KMS-11 (cell line): ENCODE measurements around the gene CTNNA3.

Experiments
- H2AFZ ChIP-seq: fragments of 200-600 bp; sonication (generic); 2 replicates; pipeline ENCODE4 v1.6.1; 2016; ENCODE audit warnings: antibody characterized with exemption, mixed run types, low read depth
- H3K27ac ChIP-seq: fragments of 200-600 bp; sonication (generic); 2 replicates; pipeline ENCODE4 v1.6.1; 2016; ENCODE audit warnings: mild to moderate bottlenecking, mixed run types
- H3K27me3 ChIP-seq: fragments of 200-600 bp; sonication (generic); 2 replicates; pipeline ENCODE4 v1.6.1; 2017; ENCODE audit warnings: mild to moderate bottlenecking, low read depth, mixed run types, moderate library complexity; ENCODE audit not compliant: insufficient read depth
- H3K36me3 ChIP-seq: fragments of 200-600 bp; sonication (generic); 2 replicates; pipeline ENCODE4 v1.6.1; 2017; ENCODE audit warnings: mild to moderate bottlenecking, mixed run types; ENCODE audit not compliant: insufficient read depth
- H3K4me1 ChIP-seq: fragments of 200-600 bp; sonication (generic); 2 replicates; pipeline ENCODE4 v1.6.1; 2016; ENCODE audit warnings: mild to moderate bottlenecking, low read depth, mixed run types; ENCODE audit not compliant: poor library complexity, severe bottlenecking
- H3K4me2 ChIP-seq: fragments of 200-600 bp; sonication (generic); 2 replicates; pipeline ENCODE4 v1.7.0; 2016; ENCODE audit warnings: mild to moderate bottlenecking, mixed run types
- H3K4me3 ChIP-seq: fragments of 200-600 bp; sonication (generic); IDR thresholded peaks from 2 replicates; pipeline ENCODE4 v1.6.1; 2017; ENCODE audit warnings: low read depth, low read length, mixed read lengths; ENCODE audit not compliant: insufficient read depth
- H3K79me2 ChIP-seq: fragments of 200-600 bp; sonication (generic); 2 replicates; pipeline ENCODE4 v1.6.1; 2016; ENCODE audit warnings: low read depth, mixed run types; ENCODE audit not compliant: insufficient read depth
- H3K9ac ChIP-seq: fragments of 200-600 bp; sonication (generic); 2 replicates; pipeline ENCODE4 v1.6.1; 2016; ENCODE audit warnings: mild to moderate bottlenecking, mixed run types
- H4K20me1 ChIP-seq: fragments of 200-600 bp; sonication (generic); 2 replicates; pipeline ENCODE4 v1.6.1; 2016; ENCODE audit warnings: mild to moderate bottlenecking, mixed run types; ENCODE audit not compliant: insufficient read depth
- CTCF ChIP-seq: fragments of 200-600 bp; sonication (generic); conservative IDR thresholded peaks from 2 replicates; pipeline ENCODE4 v1.6.1; 2017; ENCODE audit warnings: low read depth, mild to moderate bottlenecking, antibody characterized with exemption, low read length, moderate library complexity, mixed read lengths

The CTNNA3 gene

GRCh38 chr10:66535439-66535838, 1160.6 kb downstream of the CTNNA3 start:
- Histone ChIP-seq H4K20me1 (no peaks in the 10 kb centered on the region), H3K9ac (no peak overlapping the region), H3K79me2 (no peaks in the 10 kb centered on the region), H3K27me3 (no peaks in the 10 kb centered on the region), H2AFZ (no peak overlapping the region), H3K4me1 (no peaks in the 10 kb centered on the region), H3K27ac (no peak overlapping the region), H3K36me3 (no peaks in the 10 kb centered on the region), H3K4me2 (no peak overlapping the region), H3K4me3 (no peak overlapping the region)
- TF ChIP-seq CTCF = no peak

- Histone ChIP-seq H3K27ac (no peak overlapping the region), H2AFZ (no peak overlapping the region), H4K20me1 (no peaks in the 10 kb centered on the region), H3K36me3 (no peaks in the 10 kb centered on the region), H3K9ac (no peak overlapping the region), H3K4me1 (no peaks in the 10 kb centered on the region), H3K79me2 (no peaks in the 10 kb centered on the region), H3K4me3 (no peak overlapping the region), H3K4me2 (no peak overlapping the region), H3K27me3 (no peaks in the 10 kb centered on the region)
- no peak for TF ChIP-seq CTCF
Measured at GRCh38 chr10:66534866-66535265, 1161.1 kb downstream of the CTNNA3 start.

GRCh38 chr10:66521506-66521905, 1174.5 kb downstream of the CTNNA3 start:
- Histone ChIP-seq H3K27me3 (no peaks in the 10 kb centered on the region), H3K4me1 (no peaks in the 10 kb centered on the region), H3K4me3 (no peak overlapping the region), H3K36me3 (no peaks in the 10 kb centered on the region), H3K4me2 (no peak overlapping the region), H3K9ac (no peak overlapping the region), H3K79me2 (no peaks in the 10 kb centered on the region), H2AFZ (no peak overlapping the region), H4K20me1 (no peaks in the 10 kb centered on the region), H3K27ac (no peak overlapping the region)
- TF ChIP-seq CTCF = no peak

GRCh38 chr10:66519616-66520015, 1176.4 kb downstream of the CTNNA3 start:
- Histone ChIP-seq H4K20me1 (no peaks in the 10 kb centered on the region), H3K4me3 (no peak overlapping the region)

More at GRCh38 chr10:66519616-66520015, 1176.4 kb downstream of the CTNNA3 start:
- Histone ChIP-seq H3K79me2 (no peaks in the 10 kb centered on the region), H3K4me1 (no peaks in the 10 kb centered on the region), H3K27me3 (no peaks in the 10 kb centered on the region), H3K4me2 (no peak overlapping the region), H3K36me3 (no peaks in the 10 kb centered on the region), H3K9ac (no peak overlapping the region), H2AFZ (no peak overlapping the region), H3K27ac (no peak overlapping the region)
- no peak for TF ChIP-seq CTCF
